ENCODE measurements around the gene ZNF467. TPM values are rescaled to one million over a fixed set of nuclear protein-coding genes. Genes with fewer than 3 reads are reported as not detected.

ZNF467 gene
- total and polyA plus RNA-seq, 8 donors = 3.1 to 16.4 (median 12.2) TPM; not detected in 1

DNA sequence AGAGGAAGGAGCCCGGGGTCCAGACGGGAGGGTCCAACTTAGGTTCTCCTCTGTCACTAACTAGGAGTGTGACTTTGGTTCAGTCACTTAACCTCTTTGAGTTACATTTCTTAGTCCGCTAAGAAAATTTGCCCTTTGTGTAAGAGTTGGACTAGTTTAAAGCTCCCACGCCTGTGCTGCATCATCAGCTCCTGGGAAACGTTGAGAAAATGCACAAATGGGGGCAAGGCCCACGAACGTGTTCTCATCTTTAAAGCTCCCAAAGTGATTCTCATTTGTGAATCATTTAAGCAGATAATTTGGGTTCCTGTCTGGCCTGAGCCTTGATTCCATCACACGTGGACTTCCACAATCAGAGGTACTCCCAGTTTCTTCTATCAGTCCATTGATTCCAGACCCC, 6.3 kb downstream of the ZNF467 start:
- Histone ChIP-seq H3K4me1 (peaks cover 8 to 20% (median 10%) of the 10 kb centered on the region in 4 donors), H3K27me3 (peaks cover 0 to 18% (median 0%) of the 10 kb centered on the region in 3 donors), H3K4me3 (no peak overlapping the region), H3K36me3 (peaks cover 9 to 74% (median 60%) of the 10 kb centered on the region in 4 donors), H3K27ac (no peak overlapping the region), H3K9me3 (no peaks in the 10 kb centered on the region)
- intact Hi-C loops (cut with DNase I; ENCODE audit: low total_unique reads) = no loop called here
- TF ChIP-seq EP300 (IDR thresholded peaks at IDR 0.05) (no peak), POLR2A (IDR thresholded peaks at IDR 0.05) (no peak)
- 82 to 90% (median 89%) methylated on average over 8 of the region's 8 CpGs for WGBS, 5 donors
- DNase-seq = no peak

GRCh38 chr7:149766135-149766675, 7.2 kb downstream of the ZNF467 start:
- peaks cover 5 to 21% (median 7%) of the 10 kb centered on the region in 4 donors for H3K4me1 ChIP-seq
- 73 to 87% (median 78%) methylated on average over 18 of the region's 18 CpGs for WGBS, 5 donors
- no peak overlapping the region for H3K4me3 ChIP-seq
- peaks cover 0 to 18% (median 0%) of the 10 kb centered on the region in 3 donors for H3K27me3 ChIP-seq
- H3K9me3 ChIP-seq = no peaks in the 10 kb centered on the region
- H3K27ac ChIP-seq = no peak overlapping the region
- TF ChIP-seq POLR2A (IDR thresholded peaks at IDR 0.05) (no peak), EP300 (IDR thresholded peaks at IDR 0.05) (no peak), POLR2AphosphoS5 (IDR thresholded peaks at IDR 0.05) (no peak), CTCF (IDR thresholded peaks at IDR 0.05) (no peak)
- intact Hi-C loops (cut with DNase I; ENCODE audit: low total_unique reads) = no loop called here
- no peak for DNase-seq
- H3K36me3 ChIP-seq = peaks cover 9 to 74% (median 60%) of the 10 kb centered on the region in 4 donors

GRCh38 chr7:149765399-149766121, 7.8 kb downstream of the ZNF467 start:
- DNase-seq = no peak

GRCh38 chr7:149764481-149765398, 8.6 kb downstream of the ZNF467 start:
- TF ChIP-seq EP300 (IDR thresholded peaks at IDR 0.05) (no peak), POLR2AphosphoS5 (IDR thresholded peaks at IDR 0.05) (no peak), CTCF (IDR thresholded peaks at IDR 0.05) (no peak), POLR2A (IDR thresholded peaks at IDR 0.05) (no peak)
- Histone ChIP-seq H3K4me1 (peaks cover 0 to 11% (median 0%) of the 10 kb centered on the region in 4 donors), H3K36me3 (peaks cover 9 to 63% (median 55%) of the 10 kb centered on the region in 4 donors), H3K4me3 (peak overlapping the region in 2 of 4 donors; percentile 5 to 11), H3K9me3 (no peaks in the 10 kb centered on the region), H3K27ac (no peak overlapping the region), H3K27me3 (peaks cover 0 to 18% (median 0%) of the 10 kb centered on the region in 3 donors)
- WGBS, 5 donors = 52 to 78% (median 65%) methylated on average over 87 to 96 of the region's 96 CpGs
- DNase-seq = peak in 1 of 2 donors; percentile 70
- intact Hi-C loops (cut with DNase I; ENCODE audit: low total_unique reads) = no loop called here

More at GRCh38 chr7:149765399-149766121, 7.8 kb downstream of the ZNF467 start:
- intact Hi-C loops (cut with DNase I; ENCODE audit: low total_unique reads) = no loop called here
- H3K27me3 ChIP-seq = peaks cover 0 to 18% (median 0%) of the 10 kb centered on the region in 3 donors
- TF ChIP-seq POLR2AphosphoS5 (IDR thresholded peaks at IDR 0.05) (no peak), EP300 (IDR thresholded peaks at IDR 0.05) (no peak), POLR2A (IDR thresholded peaks at IDR 0.05) (no peak), CTCF (IDR thresholded peaks at IDR 0.05) (no peak)
- H3K4me3 ChIP-seq = no peak overlapping the region
- peaks cover 0 to 14% (median under 1%) of the 10 kb centered on the region in 4 donors for H3K4me1 ChIP-seq
- WGBS, 5 donors = 69 to 91% (median 77%) methylated on average over 66 to 76 of the region's 76 CpGs
- H3K36me3 ChIP-seq = peaks cover 9 to 71% (median 59%) of the 10 kb centered on the region in 4 donors
- H3K9me3 ChIP-seq = no peaks in the 10 kb centered on the region
- no peak overlapping the region for H3K27ac ChIP-seq
